Hepatocyte (in vitro differentiated cells): ENCODE results near the gene ADAMTS2. TPM values are rescaled to one million over a fixed set of nuclear protein-coding genes. Genes with fewer than 3 reads are reported as not detected.

Source experiments
- DNase-seq: peaks from one replicate; pipeline ENCODE4 v3.0.0-alpha.2; 2016; ENCODE audit warnings: low spot score
- H2AFZ ChIP-seq: fragments of 200-600 bp; sonication (generic); 2 replicates; pipeline ENCODE4 v1.6.0; 2016; ENCODE audit warnings: antibody characterized with exemption, mild to moderate bottlenecking
- H3K27ac ChIP-seq: fragments of 200-600 bp; sonication (generic); 2 replicates; pipeline ENCODE4 v1.5.1; 2016; ENCODE audit warnings: mild to moderate bottlenecking
- H3K27me3 ChIP-seq: fragments of 200-600 bp; sonication (generic); 2 replicates; pipeline ENCODE4 v1.6.1; 2016
- H3K36me3 ChIP-seq: fragments of 200-600 bp; sonication (generic); replicated peaks from 2 replicates; pipeline ENCODE4 v1.5.1; 2016; ENCODE audit warnings: low read depth; ENCODE audit not compliant: insufficient read depth
- H3K4me1 ChIP-seq: fragments of 200-600 bp; sonication (generic); 2 replicates; pipeline ENCODE4 v1.5.1; 2016; ENCODE audit warnings: mild to moderate bottlenecking, moderate library complexity; ENCODE audit not compliant: insufficient read depth
- H3K4me2 ChIP-seq: fragments of 200-600 bp; sonication (generic); 2 replicates; pipeline ENCODE4 v1.6.0; 2016
- H3K4me3 ChIP-seq: fragments of 200-600 bp; sonication (generic); 2 replicates; pipeline ENCODE4 v1.5.1; 2016; ENCODE audit warnings: mild to moderate bottlenecking
- H3K79me2 ChIP-seq: fragments of 200-600 bp; sonication (generic); 2 replicates; pipeline ENCODE4 v1.6.0; 2017; ENCODE audit warnings: mild to moderate bottlenecking
- H3K9me2 ChIP-seq: fragments of 200-600 bp; sonication (generic); replicated peaks from 2 replicates; pipeline ENCODE4 v1.6.0; 2017; ENCODE audit warnings: mild to moderate bottlenecking; ENCODE audit not compliant: insufficient read depth
- H3K9me3 ChIP-seq: fragments of 200-600 bp; sonication (generic); 2 replicates; pipeline ENCODE4 v1.5.1; 2016; ENCODE audit warnings: low read depth, mild to moderate bottlenecking
- H4K20me1 ChIP-seq: fragments of 200-600 bp; sonication (generic); 2 replicates; pipeline ENCODE4 v1.6.0; 2016; ENCODE audit warnings: mild to moderate bottlenecking; ENCODE audit not compliant: insufficient read depth, poor library complexity, severe bottlenecking
- EZH2 ChIP-seq: fragments of 200-600 bp; sonication (generic); IDR thresholded peaks from 2 replicates; pipeline ENCODE4 v1.6.1; 2016; ENCODE audit warnings: antibody characterized with exemption, mild to moderate bottlenecking, borderline replicate concordance
- EZH2phosphoT487 ChIP-seq: fragments of 200-600 bp; sonication (generic); IDR thresholded peaks from one replicate; pipeline ENCODE4 v1.6.1; 2018; ENCODE audit warnings: antibody characterized with exemption, mild to moderate bottlenecking, low read depth, moderate library complexity; ENCODE audit not compliant: unreplicated experiment, severe bottlenecking
- WGBS: methylation state at CpG from one replicate; pipeline ENCODE4 v1.1.6; 2016; ENCODE audit warnings: low lambda C conversion rate; ENCODE audit errors: missing lambda C conversion rate; 5-methylcytosine and 5-hydroxymethylcytosine counted together
- polyA plus RNA-seq: library from polyadenylated mRNA; unstranded; fragments of >200 nt; fragmentation: Nextera tagmentation; extraction: Ambion mirVana; gene quantifications from 2 replicates; pipeline ENCODE4 v1.2.1, GENCODE V29; 2016
- total RNA-seq: library from RNA; depleted of rRNA; stranded (reverse); fragments of >200 nt; gene quantifications from 2 replicates; pipeline ENCODE4 v1.2.3, GENCODE V29; 2014
- TF ChIP-seq, protein P1 (sequence below): fragments of 200-600 bp; sonication (generic); IDR thresholded peaks from 2 replicates; pipeline ENCODE4 v1.5.1; 2016; ENCODE audit warnings: antibody characterized with exemption, mild to moderate bottlenecking; ENCODE audit not compliant: poor library complexity

Gene ADAMTS2
- total and polyA plus RNA-seq, 2 experiments from 2014 or later, result 55.4 to 78.8 TPM

DNA sequence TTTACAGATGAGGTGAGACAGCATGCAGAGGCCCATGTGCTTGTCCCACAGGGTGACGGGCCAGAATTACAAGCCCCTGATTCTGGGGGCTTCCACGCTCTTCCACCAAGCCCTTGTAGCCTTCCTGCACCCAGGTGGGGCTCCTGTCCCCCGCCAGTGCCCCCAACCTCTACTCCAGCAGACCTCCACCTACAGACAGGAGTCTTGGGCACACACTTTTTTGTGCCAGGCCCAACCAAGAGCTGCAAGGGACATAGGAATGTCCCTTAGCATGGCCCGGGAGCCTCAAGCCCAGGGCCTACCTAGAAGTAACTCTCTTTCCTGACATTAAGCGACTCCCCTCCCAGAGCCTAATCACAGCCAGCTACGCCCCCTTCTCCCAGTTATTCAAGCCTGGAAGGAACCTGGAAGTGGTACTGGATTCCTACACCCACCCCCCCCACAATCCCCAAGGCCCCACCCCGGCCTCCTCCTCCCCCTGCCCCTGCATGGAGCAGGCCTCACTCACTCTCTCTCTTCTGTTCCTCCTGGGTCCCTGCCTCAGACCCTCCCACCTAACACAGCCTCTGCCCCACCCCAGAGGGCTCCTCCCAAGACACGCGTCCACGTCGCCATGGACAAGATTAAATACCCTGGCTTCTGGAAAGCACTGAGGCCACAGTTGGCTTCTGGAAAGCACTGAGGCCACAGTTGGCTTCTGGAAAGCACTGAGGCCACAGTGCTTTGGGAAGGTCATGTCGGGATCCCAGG, 30.5 kb downstream of the ADAMTS2 start:
- H3K9me3 ChIP-seq, result no peaks in the 10 kb centered on the region
- no peak overlapping the region for H2AFZ ChIP-seq
- peak overlapping the region; percentile 84 for H3K27ac ChIP-seq
- no peak for DNase-seq
- H3K79me2 ChIP-seq, result peaks cover 8% of the 10 kb centered on the region
- no peak for TF ChIP-seq EZH2
- TF ChIP-seq, protein P1, sequence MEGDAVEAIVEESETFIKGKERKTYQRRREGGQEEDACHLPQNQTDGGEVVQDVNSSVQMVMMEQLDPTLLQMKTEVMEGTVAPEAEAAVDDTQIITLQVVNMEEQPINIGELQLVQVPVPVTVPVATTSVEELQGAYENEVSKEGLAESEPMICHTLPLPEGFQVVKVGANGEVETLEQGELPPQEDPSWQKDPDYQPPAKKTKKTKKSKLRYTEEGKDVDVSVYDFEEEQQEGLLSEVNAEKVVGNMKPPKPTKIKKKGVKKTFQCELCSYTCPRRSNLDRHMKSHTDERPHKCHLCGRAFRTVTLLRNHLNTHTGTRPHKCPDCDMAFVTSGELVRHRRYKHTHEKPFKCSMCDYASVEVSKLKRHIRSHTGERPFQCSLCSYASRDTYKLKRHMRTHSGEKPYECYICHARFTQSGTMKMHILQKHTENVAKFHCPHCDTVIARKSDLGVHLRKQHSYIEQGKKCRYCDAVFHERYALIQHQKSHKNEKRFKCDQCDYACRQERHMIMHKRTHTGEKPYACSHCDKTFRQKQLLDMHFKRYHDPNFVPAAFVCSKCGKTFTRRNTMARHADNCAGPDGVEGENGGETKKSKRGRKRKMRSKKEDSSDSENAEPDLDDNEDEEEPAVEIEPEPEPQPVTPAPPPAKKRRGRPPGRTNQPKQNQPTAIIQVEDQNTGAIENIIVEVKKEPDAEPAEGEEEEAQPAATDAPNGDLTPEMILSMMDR, result no peak
- H4K20me1 ChIP-seq, result no peaks in the 10 kb centered on the region
- H3K36me3 ChIP-seq, result no peaks in the 10 kb centered on the region
- no peak overlapping the region for H3K4me2 ChIP-seq
- H3K4me3 ChIP-seq, result no peak overlapping the region
- H3K4me1 ChIP-seq, result peaks cover 9% of the 10 kb centered on the region
- WGBS, result 82% methylated on average over 12 of the region's 12 CpGs
- H3K27me3 ChIP-seq, result no peaks in the 10 kb centered on the region
- H3K9me2 ChIP-seq, result no peaks in the 10 kb centered on the region

DNA sequence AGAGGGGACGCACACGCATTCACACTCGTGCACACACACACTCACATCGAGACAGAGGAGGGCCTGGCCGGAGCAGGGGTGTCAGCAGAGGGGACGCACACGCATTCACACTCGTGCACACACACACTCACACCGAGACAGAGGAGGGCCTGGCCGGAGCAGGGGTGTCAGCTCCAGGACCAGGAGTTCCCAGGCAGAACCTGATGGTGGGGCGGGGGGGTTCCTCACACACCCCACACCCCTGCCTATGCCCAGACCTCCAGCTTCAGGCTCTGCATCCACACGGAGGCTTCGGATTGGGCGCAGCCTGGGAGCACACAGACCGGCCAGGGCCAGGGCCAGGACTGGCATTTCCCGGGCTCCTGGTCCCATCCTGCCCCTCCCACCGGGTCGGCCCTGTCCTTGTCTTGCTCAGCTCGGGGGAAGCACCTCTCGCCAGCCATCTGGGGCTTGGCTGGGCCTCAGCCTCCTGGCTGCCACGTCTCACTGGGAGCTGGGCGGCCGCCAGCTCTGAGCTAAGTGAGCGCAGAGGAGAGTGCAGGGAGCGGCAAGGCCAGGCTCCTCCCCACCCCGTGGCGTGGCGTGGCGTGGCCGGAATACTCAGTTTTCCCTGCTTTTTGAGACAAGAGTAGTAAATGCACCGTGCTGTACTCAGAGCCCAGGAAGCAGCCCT, 31.3 kb downstream of the ADAMTS2 start:
- Histone ChIP-seq H3K9me2 (no peaks in the 10 kb centered on the region), H3K4me3 (no peak overlapping the region), H3K36me3 (no peaks in the 10 kb centered on the region), H3K9me3 (no peaks in the 10 kb centered on the region), H2AFZ (no peak overlapping the region), H3K4me2 (no peak overlapping the region), H3K4me1 (peaks cover 9% of the 10 kb centered on the region), H3K27me3 (no peaks in the 10 kb centered on the region), H4K20me1 (no peaks in the 10 kb centered on the region), H3K27ac (peak overlapping the region; percentile 84), H3K79me2 (peaks cover 8% of the 10 kb centered on the region)
- DNase-seq, result peak; percentile 73
- WGBS, result 88% methylated on average over 22 of the region's 31 CpGs
- TF ChIP-seq EZH2phosphoT487 (no peak), EZH2 (no peak)
- TF ChIP-seq, protein P1, result no peak

DNA sequence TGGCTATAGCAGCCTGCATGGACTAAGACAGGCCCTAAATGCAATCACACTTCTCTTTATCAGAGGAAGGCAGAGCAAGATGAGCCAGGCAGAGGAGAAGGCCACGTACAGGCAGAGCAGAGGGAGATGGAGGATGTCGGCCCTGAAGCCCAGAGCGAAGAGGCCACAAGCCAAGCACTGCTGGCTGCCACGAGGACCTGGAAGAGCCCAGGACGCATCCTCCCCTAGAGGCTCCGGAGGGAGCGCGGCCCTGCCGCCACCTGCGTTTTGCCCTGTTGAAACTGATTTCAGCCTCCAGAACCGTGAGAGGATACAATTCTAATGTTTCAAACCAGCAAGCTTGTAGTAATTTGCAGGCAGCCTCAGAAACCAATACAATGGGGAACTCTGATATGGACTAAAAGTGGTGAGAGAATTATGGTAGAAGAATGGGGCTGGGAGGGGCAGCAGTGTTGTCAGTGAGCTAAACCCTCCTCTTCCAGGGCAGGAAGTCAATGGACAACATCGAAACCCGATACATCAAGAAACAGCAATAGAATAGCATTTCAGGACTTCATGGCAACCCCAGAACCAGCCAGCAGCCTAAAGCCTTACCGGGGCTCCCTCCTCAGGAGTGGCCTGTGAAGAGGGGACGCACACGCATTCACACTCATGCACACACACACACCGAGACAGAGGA, 32.6 kb downstream of the ADAMTS2 start:
- H3K4me2 ChIP-seq, result no peak overlapping the region
- H3K79me2 ChIP-seq, result peaks cover 8% of the 10 kb centered on the region
- H3K9me3 ChIP-seq, result no peaks in the 10 kb centered on the region
- no peaks in the 10 kb centered on the region for H3K9me2 ChIP-seq
- no peaks in the 10 kb centered on the region for H3K36me3 ChIP-seq
- 94% methylated on average over 17 of the region's 17 CpGs for WGBS
- H4K20me1 ChIP-seq, result no peaks in the 10 kb centered on the region
- H2AFZ ChIP-seq, result no peak overlapping the region
- TF ChIP-seq, protein P1, result no peak
- TF ChIP-seq EZH2phosphoT487 (no peak), EZH2 (no peak)
- no peaks in the 10 kb centered on the region for H3K27me3 ChIP-seq
- H3K27ac ChIP-seq, result no peak overlapping the region
- DNase-seq, result no peak
- H3K4me1 ChIP-seq, result peaks cover 9% of the 10 kb centered on the region
- H3K4me3 ChIP-seq, result no peak overlapping the region
